Measurements from ENCODE around the gene PSMD1.

Gene PSMD1

DNA sequence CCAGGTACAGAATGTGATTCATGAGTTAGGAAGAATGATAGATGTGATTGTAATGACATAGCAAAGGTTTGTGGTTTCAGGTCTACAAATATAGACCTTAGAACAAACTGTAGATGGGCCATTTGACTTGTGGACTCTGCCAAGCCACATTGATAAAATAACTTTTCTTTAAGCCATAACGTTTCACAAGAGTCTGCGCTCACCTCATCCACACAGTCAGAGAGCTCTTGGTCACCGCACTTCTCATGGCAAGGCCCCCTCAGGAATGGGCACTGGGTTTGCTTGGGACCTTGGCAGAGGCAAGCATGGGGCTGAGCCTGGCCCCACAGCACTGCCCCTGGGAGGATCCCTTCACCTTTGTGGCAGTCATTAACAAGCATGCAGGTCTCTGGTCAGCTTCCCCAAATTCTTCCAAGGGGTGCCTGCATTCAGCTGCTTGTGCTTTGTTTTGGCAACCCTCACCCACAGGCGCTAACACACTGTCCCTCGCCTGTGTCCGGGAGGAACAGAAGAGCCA lies 155.7 kb downstream of the PSMD1 start:
- DNase-seq, result no peak

GRCh38 chr2:231213931-231214642 lies 157.4 kb downstream of the PSMD1 start:
- no peak for DNase-seq

GRCh38 chr2:231218366-231218765 lies 161.7 kb downstream of the PSMD1 start:
- DNase-seq, result no peak

DNA sequence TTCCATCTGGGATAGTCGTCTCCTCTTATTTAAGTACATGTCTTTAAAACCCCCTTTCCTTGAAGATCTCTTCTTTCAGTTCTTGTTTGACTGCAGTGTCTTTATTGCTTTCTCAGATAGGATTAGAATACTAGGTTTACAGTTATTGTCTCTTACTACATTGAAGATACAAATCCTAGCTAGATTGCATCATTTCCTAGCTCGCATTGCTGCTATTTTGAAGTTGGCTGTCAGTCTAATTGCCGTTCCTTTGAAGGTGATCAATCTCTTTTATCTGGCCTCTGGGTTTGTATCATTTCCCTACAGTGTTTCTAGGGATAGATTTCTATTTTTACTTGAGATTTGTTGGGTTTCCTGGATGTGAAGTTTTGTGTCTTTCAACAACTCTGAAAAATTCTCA lies 162.6 kb downstream of the PSMD1 start:
- DNase-seq, result no peak

DNA sequence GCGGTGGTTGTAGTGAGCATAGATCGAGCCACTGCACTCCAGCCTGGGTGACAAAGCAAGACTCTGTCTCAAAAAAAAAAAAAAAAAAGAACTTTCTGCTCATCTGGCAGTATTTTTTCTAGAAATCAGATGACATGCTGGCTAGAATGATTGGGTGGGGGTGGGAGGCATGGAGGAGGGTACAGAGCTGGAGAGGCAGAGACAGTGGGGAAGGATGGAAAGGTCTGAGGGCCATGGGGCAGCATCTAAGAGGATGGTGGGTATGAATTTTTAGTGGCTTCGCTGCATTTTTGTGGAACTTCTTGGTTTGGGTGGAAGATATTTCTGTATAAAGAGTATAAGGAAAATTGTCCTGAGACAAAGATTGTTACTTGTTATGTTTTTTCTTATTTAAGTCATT lies 165.1 kb downstream of the PSMD1 start:
- no peak for DNase-seq

Data from NCI-H1105 (cell line).